GM23248 (cell line): ENCODE data around the gene PLIN3.

Experiments used
- EZH2 ChIP-seq: fragments of 200-600 bp; sonication (generic); IDR thresholded peaks from 2 replicates; pipeline ENCODE4 v1.6.1; 2018; ENCODE audit warnings: antibody characterized with exemption, mild to moderate bottlenecking; ENCODE audit not compliant: insufficient read depth, poor library complexity, severe bottlenecking
- EZH2phosphoT487 ChIP-seq: fragments of 200-600 bp; sonication (generic); IDR thresholded peaks from 2 replicates; pipeline ENCODE4 v1.6.1; 2018; ENCODE audit warnings: antibody characterized with exemption, moderate library complexity, mild to moderate bottlenecking, low read depth; ENCODE audit not compliant: insufficient read depth

GRCh38 chr19:4844348-4845179 is 22.9 kb downstream of the PLIN3 start:
- no peak for TF ChIP-seq EZH2
- no peak for TF ChIP-seq EZH2phosphoT487
